NCI-H1930 (cell line): ENCODE results near the gene PRKAG1.

ENCODE experiments used
- DNase-seq, 2 experiments: peaks; one replicate each; lab custom pipeline; 2025; lab: John Stamatoyannopoulos, UW

PRKAG1 gene

GRCh38 chr12:49031573-49032161 lies 13.1 kb upstream of the PRKAG1 start:
- no peak for DNase-seq

GRCh38 chr12:49030714-49031572 lies 12.4 kb upstream of the PRKAG1 start:
- DNase-seq, result no peak

- no peak for DNase-seq
These were observed 11.5 kb upstream of the PRKAG1 start for GRCh38 chr12:49030119-49030518.

- no peak for DNase-seq
These were observed 10.2 kb upstream of the PRKAG1 start for GRCh38 chr12:49028666-49029275.

GRCh38 chr12:49027846-49028555 lies 9.4 kb upstream of the PRKAG1 start:
- DNase-seq, result no peak

- DNase-seq, result no peak
These were observed 8.3 kb upstream of the PRKAG1 start for GRCh38 chr12:49026678-49027480.

GRCh38 chr12:49026101-49026500 lies 7.5 kb upstream of the PRKAG1 start:
- DNase-seq, result no peak

GRCh38 chr12:49025463-49025862 lies 6.9 kb upstream of the PRKAG1 start:
- DNase-seq, result no peak

GRCh38 chr12:49024543-49024942 lies 6.0 kb upstream of the PRKAG1 start:
- DNase-seq, result no peak

- DNase-seq, result no peak
These were observed 5.2 kb upstream of the PRKAG1 start for GRCh38 chr12:49023812-49024211.

- no peak for DNase-seq
These were observed 4.1 kb upstream of the PRKAG1 start for GRCh38 chr12:49022558-49023178.

GRCh38 chr12:49021292-49021915 lies 2.8 kb upstream of the PRKAG1 start:
- DNase-seq, result no peak

- DNase-seq, result no peak
These were observed 1.9 kb upstream of the PRKAG1 start for GRCh38 chr12:49020441-49020840.

- peak in 1 of 2 experiments; percentile 14 for DNase-seq
These were observed 1.1 kb upstream of the PRKAG1 start for GRCh38 chr12:49019443-49020324.

- no peak for DNase-seq
These were observed 499 bp upstream of the PRKAG1 start for GRCh38 chr12:49019120-49019430.

GRCh38 chr12:49017891-49018260 lies 700 bp downstream of the PRKAG1 start:
- DNase-seq, result no peak

- DNase-seq, result no peak
These were observed 3.4 kb downstream of the PRKAG1 start for GRCh38 chr12:49015196-49015595.

- no peak for DNase-seq
These were observed 4.0 kb downstream of the PRKAG1 start for GRCh38 chr12:49014547-49014946.

- DNase-seq, result no peak
These were observed 5.1 kb downstream of the PRKAG1 start for GRCh38 chr12:49013428-49013827.

GRCh38 chr12:49012739-49013138 lies 5.8 kb downstream of the PRKAG1 start:
- DNase-seq, result no peak
